K562 (cell line): ENCODE measurements around the gene RBFOX2. TPM values are rescaled to one million over a fixed set of nuclear protein-coding genes. Genes with fewer than 3 reads are reported as not detected.

Experiments used
- ATAC-seq: fragments of 200-7000 bp; cut with Tn5 transposase; 3 replicates; pipeline ENCODE4 v1.9.1; 2020; ENCODE audit warnings: moderate library complexity
- BruUV-seq: library from RNA; stranded (reverse); fragments of 400-500 nt; replicated peaks from 2 replicates; lab custom pipeline; 2021; lab: Mats Ljungman, UMichigan
- CTCF ChIA-PET: fragments of 300-600 bp; formaldehyde crosslinking; extraction: SDS; loops from one replicate; lab custom pipeline; 2021; ENCODE audit warnings: low intra/inter-chr PET ratio; lab: Yijun Ruan, JAX
- POLR2A ChIA-PET: fragments of 300-600, 350-650 bp; sonication (Branson Sonifier 250); formaldehyde crosslinking; extraction: SDS; loops from one replicate; lab custom pipeline; 2021; ENCODE audit warnings: antibody characterized with exemption, inconsistent platforms; lab: Yijun Ruan, JAX
- DNase-seq, 4 experiments: peaks; one replicate each; pipeline versions ENCODE4 v3.0.0 to v3.0.0-alpha.2; 2011 to 2018; ENCODE audit warnings: low spot score in 3 of 4, mixed read lengths in 3 of 4; ENCODE audit errors: extremely low read depth in 1 of 4
- FAIRE-seq: peaks from 2 replicates; lab custom pipeline; 2011; peaks lifted over from hg19 to GRCh38; lab: Jason Lieb, UNC
- H2AFZ ChIP-seq: 2 replicates; pipeline ENCODE4 v1.6.0; 2011; ENCODE audit warnings: low read depth, low read length, control low read depth, inconsistent platforms
- H3K27ac ChIP-seq: fragments of 200-600 bp; 3 replicates; pipeline ENCODE4 v1.8.0; 2011; ENCODE audit warnings: low read depth, mild to moderate bottlenecking, control low read depth, inconsistent platforms, low read length, moderate library complexity, mixed read lengths; ENCODE audit errors: extremely low read depth
- H3K27me3 ChIP-seq, 2 experiments: fragments of 300-600 bp in 1 of 2; 2 replicates in 1 of 2; 3 replicates in 1 of 2; pipeline versions ENCODE4 v1.6.0 to v1.8.0; 2011; ENCODE audit warnings: inconsistent platforms in 2 of 2, low read length in 2 of 2, mild to moderate bottlenecking in 1 of 2, mixed read lengths in 1 of 2, moderate library complexity in 1 of 2; ENCODE audit not compliant: control insufficient read depth in 2 of 2, insufficient read depth in 2 of 2
- H3K36me3 ChIP-seq: fragments of 300-600 bp; 3 replicates; pipeline ENCODE4 v1.8.0; 2011; ENCODE audit warnings: mild to moderate bottlenecking, low read length, inconsistent platforms; ENCODE audit not compliant: control insufficient read depth, insufficient read depth
- H3K4me1 ChIP-seq, 2 experiments: fragments of 200-600 bp in 1 of 2; replicated peaks in 1 of 2; 2 replicates in 1 of 2; 3 replicates in 1 of 2; pipeline versions ENCODE4 v1.5.1 to v1.8.0; 2011; ENCODE audit warnings: inconsistent platforms in 2 of 2, low read length in 2 of 2, mild to moderate bottlenecking in 1 of 2, mixed read lengths in 1 of 2, moderate library complexity in 1 of 2; ENCODE audit not compliant: control insufficient read depth in 2 of 2, insufficient read depth in 2 of 2
- H3K4me2 ChIP-seq: 2 replicates; pipeline ENCODE4 v1.6.1; 2011; ENCODE audit warnings: low read length, control low read depth, inconsistent platforms, mixed read lengths; ENCODE audit not compliant: insufficient read depth
- H3K4me3 ChIP-seq: fragments of 200-600 bp; sonication (generic), shearing (Covaris generic); 2 replicates; pipeline ENCODE4 v1.5.1; 2016; ENCODE audit warnings: control low read depth, inconsistent platforms
- H3K79me2 ChIP-seq: fragments of 200-600 bp; 3 replicates; pipeline ENCODE4 v1.8.0; 2011; ENCODE audit warnings: low read length, inconsistent platforms; ENCODE audit not compliant: control insufficient read depth, insufficient read depth
- H3K9ac ChIP-seq, 2 experiments: 2 replicates each; pipeline versions ENCODE4 v1.6.0 to v1.6.1; 2011; ENCODE audit warnings: low read depth in 2 of 2, low read length in 2 of 2, control low read depth in 1 of 2, inconsistent platforms in 1 of 2, mild to moderate bottlenecking in 1 of 2, mixed read lengths in 1 of 2; ENCODE audit not compliant: insufficient read depth in 1 of 2
- H3K9me1 ChIP-seq: one replicate; pipeline ENCODE4 v1.6.0; 2011; ENCODE audit warnings: inconsistent platforms, mild to moderate bottlenecking, low read length, moderate library complexity; ENCODE audit not compliant: control insufficient read depth, insufficient read depth
- H3K9me3 ChIP-seq: replicated peaks from 2 replicates; pipeline ENCODE4 v1.5.1; 2011; ENCODE audit warnings: low read depth, low read length, inconsistent platforms; ENCODE audit not compliant: control insufficient read depth, insufficient read depth
- H4K20me1 ChIP-seq: replicated peaks from 2 replicates; pipeline ENCODE4 v1.6.1; 2011; ENCODE audit warnings: low read length, inconsistent platforms, mixed read lengths; ENCODE audit not compliant: control insufficient read depth, insufficient read depth
- ATF7 ChIP-seq: fragments of 450-650 bp; IDR thresholded peaks from 2 replicates; pipeline ENCODE4 v1.7.1; 2014; ENCODE audit warnings: mild to moderate bottlenecking, moderate library complexity
- CREB1 ChIP-seq, 2 experiments: sonication (generic) in 1 of 2; formaldehyde crosslinking in 1 of 2; IDR thresholded peaks; 2 replicates each; pipeline versions ENCODE4 v1.6.1 to v1.8.0; 2012 to 2022; ENCODE audit warnings: inconsistent platforms in 1 of 2, mild to moderate bottlenecking in 1 of 2, missing genetic modification reagents in 1 of 2, moderate library complexity in 1 of 2
- CREM ChIP-seq: IDR thresholded peaks from 2 replicates; pipeline ENCODE4 v1.6.1; 2014; ENCODE audit warnings: antibody characterized with exemption, low read depth
- GABPB2 ChIP-seq: fragments of 250-450 bp; sonication (Bioruptor Pico); conservative IDR thresholded peaks from 2 replicates; pipeline ENCODE4 v1.5.1; 2021; ENCODE audit warnings: mild to moderate bottlenecking
- GATAD2A ChIP-seq: fragments of 450-650 bp; IDR thresholded peaks from 2 replicates; pipeline ENCODE4 v1.6.1; 2017
- RCOR1 ChIP-seq, 2 experiments: IDR thresholded peaks; 2 replicates each; pipeline ENCODE4 v1.6.1; 2012; ENCODE audit warnings: low read depth in 2 of 2, low read length in 2 of 2, borderline replicate concordance in 1 of 2, improper control_type of control experiment in 1 of 2
- SIX5 ChIP-seq, 2 experiments: IDR thresholded peaks; 2 replicates each; pipeline ENCODE4 v1.6.1; 2011; ENCODE audit warnings: low read length in 2 of 2, borderline replicate concordance in 1 of 2, low read depth in 1 of 2, mild to moderate bottlenecking in 1 of 2, moderate library complexity in 1 of 2; ENCODE audit not compliant: insufficient read depth in 1 of 2
- SMARCB1 ChIP-seq: IDR thresholded peaks from 2 replicates; pipeline ENCODE4 v1.6.1; 2011; ENCODE audit warnings: improper control_type of control experiment, low read depth; ENCODE audit not compliant: insufficient read length
- XRCC3 ChIP-seq: fragments of 450-650 bp; IDR thresholded peaks from 2 replicates; pipeline ENCODE4 v1.6.1; 2017; ENCODE audit warnings: mild to moderate bottlenecking, moderate library complexity
- YBX1 ChIP-seq: fragments of 450-650 bp; IDR thresholded peaks from 2 replicates; pipeline ENCODE4 v1.7.1; 2016; ENCODE audit warnings: mild to moderate bottlenecking
- ZFP30 ChIP-seq: fragments of 250-450 bp; sonication (Bioruptor Pico); IDR thresholded peaks from 2 replicates; pipeline ENCODE4 v1.8.0; 2022; ENCODE audit warnings: moderate library complexity, mild to moderate bottlenecking, inconsistent platforms, borderline replicate concordance
- ZNF12 ChIP-seq: sonication (generic); formaldehyde crosslinking; IDR thresholded peaks from 2 replicates; pipeline ENCODE4 v1.4.0; 2020; ENCODE audit warnings: mild to moderate bottlenecking, missing genetic modification reagents
- ZNF586 ChIP-seq: fragments of 450-650 bp; formaldehyde crosslinking; conservative IDR thresholded peaks from 2 replicates; pipeline ENCODE4 v1.4.0; 2020; ENCODE audit warnings: mild to moderate bottlenecking, moderate library complexity
- WGBS: fragments of 100-300 bp; shearing (Covaris generic); methylation state at CpG from one replicate; pipeline ENCODE4 v1.1.6; 2016; ENCODE audit warnings: low coverage, mixed read lengths; ENCODE audit not compliant: insufficient coverage; ENCODE audit errors: missing lambda C conversion rate; 5-methylcytosine and 5-hydroxymethylcytosine counted together
- in situ Hi-C: fragments of 300-500 bp; cut with MboI; formaldehyde crosslinking; loops from 4 replicates; pipeline ENCODE4 v1.15.0; 2018; ENCODE audit warnings: inconsistent platforms, mixed read lengths
- intact Hi-C: fragments of 100-400 bp; cut with micrococcal nuclease; formaldehyde crosslinking; loops from 2 replicates; pipeline ENCODE4 v1.14.2; 2022
- polyA plus RNA-seq, 8 experiments: library from polyadenylated mRNA; depleted of rRNA in 4 of 8; stranded (reverse) in 5 of 8; unstranded in 3 of 8; fragments of >200 nt; fragmentation: Nextera tagmentation in 2 of 8; fragmentation: Illumina TruSeq in 1 of 8; extraction: Ambion mirVana in 2 of 8; extraction: Trizol in 1 of 8; gene quantifications; 2 replicates each; pipeline versions ENCODE4 v1.2.1 to v1.2.3, GENCODE V29; 2011 to 2014; ENCODE audit warnings: inconsistent platforms in 1 of 8, missing spikeins in 1 of 8
- total RNA-seq, 7 experiments: library from RNA; depleted of rRNA in 6 of 7; stranded (reverse); fragments of >200 nt in 6 of 7; fragmentation: Illumina TruSeq in 2 of 7; extraction: Trizol in 2 of 7; gene quantifications; 2 replicates each; pipeline versions ENCODE4 v1.2.1 to v1.2.3, GENCODE V29; 2011 to 2021; ENCODE audit warnings: low replicate concordance in 1 of 7
- TF ChIP-seq, protein P1 (sequence below): fragments of 450-650 bp; IDR thresholded peaks from 2 replicates; pipeline ENCODE4 v1.6.1; 2018; ENCODE audit not compliant: partially characterized antibody
- TF ChIP-seq, protein P2 (sequence below): fragments of 450-650 bp; IDR thresholded peaks from 2 replicates; pipeline ENCODE4 v1.6.1; 2016; ENCODE audit warnings: antibody characterized with exemption

Gene RBFOX2
- total and polyA plus RNA-seq, 9 of the 15 experiments (the other 6 are each of a cell fraction or from before 2014, with no cell fraction given) = 5.8 to 24.8 (median 14.2) TPM

DNA sequence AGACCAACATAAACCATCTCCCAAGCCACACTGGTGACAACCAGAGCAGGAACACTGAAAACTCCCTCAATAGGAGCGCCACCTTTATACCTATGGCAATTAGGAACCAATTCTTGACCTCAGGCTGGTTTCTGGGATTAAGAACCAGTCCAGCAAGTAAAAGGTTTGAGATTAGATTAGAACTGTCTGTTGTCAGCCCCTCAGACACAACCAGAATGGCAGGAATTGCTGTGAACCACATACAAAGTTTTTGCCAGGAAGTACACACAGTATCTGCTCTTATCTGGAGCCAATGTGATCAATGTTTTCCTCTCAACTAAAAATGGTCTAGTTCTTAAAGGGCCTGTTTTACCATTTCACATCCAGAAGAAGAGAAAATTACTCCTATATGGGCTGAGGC is 55.2 kb downstream of the RBFOX2 start:
- ChIA-PET CTCF (no interaction called here), POLR2A (no interaction called here)
- in situ Hi-C loops (no loop called here), intact Hi-C loops (no loop called here)
- Histone ChIP-seq H3K9ac (no peak overlapping the region), H3K4me1 (peaks cover 0 to 3% of the 10 kb centered on the region in 2 experiments; a peak in 1 of 5 replicates), H3K9me3 (no peaks in the 10 kb centered on the region), H3K9me1 (no peaks in the 10 kb centered on the region), H3K27ac (no peak overlapping the region), H3K27me3 (no peaks in the 10 kb centered on the region), H3K79me2 (peaks cover 4% of the 10 kb centered on the region; the same call in 1 of the 3 replicates), H3K4me3 (no peak overlapping the region), H2AFZ (no peak overlapping the region), H3K4me2 (no peak overlapping the region), H3K36me3 (no peaks in the 10 kb centered on the region; the same call in 2 of the 3 replicates), H4K20me1 (no peaks in the 10 kb centered on the region)
- BruUV-seq = no TSS peak
- TF ChIP-seq CREM (no peak), SMARCB1 (no peak), ATF7 (no peak), ZNF12 (CRISPR knock-in tag) (no peak), ZFP30 (CRISPR knock-in tag) (no peak), GATAD2A (no peak), XRCC3 (no peak), YBX1 (no peak), SIX5 (IDR thresholded peaks at IDR 0.05; ENCODE audit: borderline replicate concordance in 1 of 2, insufficient read depth in 1 of 2, low read depth in 1 of 2, low read length in 2 of 2) (no peak), GABPB2 (no peak), CREB1 (IDR thresholded peaks at IDR 0.05) (no peak), CREB1 (CRISPR knock-in tag; IDR thresholded peaks at IDR 0.05) (no peak), RCOR1 (IDR thresholded peaks at IDR 0.05; ENCODE audit: borderline replicate concordance in 1 of 2, low read depth in 2 of 2, low read length in 2 of 2) (no peak), ZNF586 (CRISPR knock-in tag) (no peak)
- TF ChIP-seq, protein P1, sequence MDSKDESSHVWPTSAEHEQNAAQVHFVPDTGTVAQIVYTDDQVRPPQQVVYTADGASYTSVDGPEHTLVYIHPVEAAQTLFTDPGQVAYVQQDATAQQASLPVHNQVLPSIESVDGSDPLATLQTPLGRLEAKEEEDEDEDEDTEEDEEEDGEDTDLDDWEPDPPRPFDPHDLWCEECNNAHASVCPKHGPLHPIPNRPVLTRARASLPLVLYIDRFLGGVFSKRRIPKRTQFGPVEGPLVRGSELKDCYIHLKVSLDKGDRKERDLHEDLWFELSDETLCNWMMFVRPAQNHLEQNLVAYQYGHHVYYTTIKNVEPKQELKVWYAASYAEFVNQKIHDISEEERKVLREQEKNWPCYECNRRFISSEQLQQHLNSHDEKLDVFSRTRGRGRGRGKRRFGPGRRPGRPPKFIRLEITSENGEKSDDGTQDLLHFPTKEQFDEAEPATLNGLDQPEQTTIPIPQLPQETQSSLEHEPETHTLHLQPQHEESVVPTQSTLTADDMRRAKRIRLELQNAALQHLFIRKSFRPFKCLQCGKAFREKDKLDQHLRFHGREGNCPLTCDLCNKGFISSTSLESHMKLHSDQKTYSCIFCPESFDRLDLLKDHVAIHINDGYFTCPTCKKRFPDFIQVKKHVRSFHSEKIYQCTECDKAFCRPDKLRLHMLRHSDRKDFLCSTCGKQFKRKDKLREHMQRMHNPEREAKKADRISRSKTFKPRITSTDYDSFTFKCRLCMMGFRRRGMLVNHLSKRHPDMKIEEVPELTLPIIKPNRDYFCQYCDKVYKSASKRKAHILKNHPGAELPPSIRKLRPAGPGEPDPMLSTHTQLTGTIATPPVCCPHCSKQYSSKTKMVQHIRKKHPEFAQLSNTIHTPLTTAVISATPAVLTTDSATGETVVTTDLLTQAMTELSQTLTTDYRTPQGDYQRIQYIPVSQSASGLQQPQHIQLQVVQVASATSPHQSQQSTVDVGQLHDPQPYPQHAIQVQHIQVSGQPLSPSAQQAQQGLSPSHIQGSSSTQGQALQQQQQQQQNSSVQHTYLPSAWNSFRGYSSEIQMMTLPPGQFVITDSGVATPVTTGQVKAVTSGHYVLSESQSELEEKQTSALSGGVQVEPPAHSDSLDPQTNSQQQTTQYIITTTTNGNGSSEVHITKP = no peak
- TF ChIP-seq, protein P2, sequence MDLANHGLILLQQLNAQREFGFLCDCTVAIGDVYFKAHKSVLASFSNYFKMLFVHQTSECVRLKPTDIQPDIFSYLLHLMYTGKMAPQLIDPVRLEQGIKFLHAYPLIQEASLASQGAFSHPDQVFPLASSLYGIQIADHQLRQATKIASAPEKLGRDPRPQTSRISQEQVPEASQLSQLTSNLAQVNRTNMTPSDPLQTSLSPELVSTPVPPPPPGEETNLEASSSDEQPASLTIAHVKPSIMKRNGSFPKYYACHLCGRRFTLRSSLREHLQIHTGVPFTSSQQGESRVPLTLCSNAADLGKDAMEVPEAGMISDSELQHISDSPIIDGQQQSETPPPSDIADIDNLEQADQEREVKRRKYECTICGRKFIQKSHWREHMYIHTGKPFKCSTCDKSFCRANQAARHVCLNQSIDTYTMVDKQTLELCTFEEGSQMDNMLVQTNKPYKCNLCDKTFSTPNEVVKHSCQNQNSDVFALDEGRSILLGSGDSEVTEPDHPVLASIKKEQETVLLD = no peak
- 0% methylated on average over 1 of the region's 1 CpG for WGBS
- ATAC-seq (no peak), FAIRE-seq (no peak), DNase-seq (no peak)
